ENCODE data around the gene MFSD2B. TPM values are rescaled to one million over a fixed set of nuclear protein-coding genes. Genes with fewer than 3 reads are reported as not detected.
"Not testable (repeated sequence)": the region's sequence is repeated elsewhere in the genome, so short reads cannot be mapped to it uniquely, and the experiment has no call there.

The MFSD2B gene
- total RNA-seq, 1 donor from 2014 or later: 1.8 TPM

DNA sequence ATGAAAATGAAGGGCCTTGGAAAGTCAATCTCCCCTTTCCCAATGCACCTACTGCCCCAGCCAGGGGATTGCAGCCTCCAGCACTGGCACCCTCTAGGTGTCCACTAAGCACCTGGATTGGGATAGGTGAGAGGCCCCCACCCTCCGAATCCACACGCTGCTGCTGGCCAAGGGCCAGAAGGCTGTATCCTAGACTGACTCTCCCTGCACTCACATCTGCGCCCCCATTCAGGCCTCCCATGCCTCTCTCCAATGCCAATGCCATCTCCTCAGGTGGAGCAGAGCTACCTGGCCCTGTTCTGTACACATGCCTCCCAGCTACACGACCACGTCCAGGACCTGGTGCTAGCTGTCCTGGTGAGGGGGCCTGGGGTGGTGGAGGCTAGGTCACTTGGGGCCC lies 9.8 kb downstream of the MFSD2B start:
- no peak for DNase-seq (ENCODE audit: low spot score)

- no peak for DNase-seq (ENCODE audit: low spot score)
Observed at GRCh38 chr2:24020244-24020643, 10.4 kb downstream of the MFSD2B start.

GRCh38 chr2:24021122-24021998 lies 11.5 kb downstream of the MFSD2B start:
- DNase-seq (ENCODE audit: low spot score): no peak

GRCh38 chr2:24022324-24022974 lies 12.6 kb downstream of the MFSD2B start:
- DNase-seq (ENCODE audit: low spot score): no peak

- DNase-seq (ENCODE audit: low spot score): no peak
Observed at GRCh38 chr2:24022975-24023575, 13.2 kb downstream of the MFSD2B start.

DNA sequence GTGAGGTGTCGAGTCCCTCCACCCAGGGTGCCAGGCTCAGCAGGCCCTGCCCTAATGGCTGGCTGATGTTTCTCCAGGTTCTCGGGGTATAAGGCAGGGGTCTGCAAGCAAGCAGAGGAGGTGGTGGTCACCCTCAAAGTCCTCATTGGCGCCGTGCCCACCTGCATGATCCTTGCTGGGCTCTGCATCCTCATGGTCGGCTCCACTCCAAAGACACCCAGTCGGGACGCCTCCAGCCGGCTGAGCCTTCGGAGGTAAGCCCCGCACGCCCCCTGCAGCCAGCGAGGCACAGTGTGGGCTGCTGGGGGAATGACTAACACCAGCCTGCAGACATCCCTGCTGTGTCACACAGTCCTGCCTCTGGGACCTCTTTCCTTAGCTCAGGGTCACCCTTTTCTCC lies 14.1 kb downstream of the MFSD2B start:
- no peak for DNase-seq (ENCODE audit: low spot score)

DNA sequence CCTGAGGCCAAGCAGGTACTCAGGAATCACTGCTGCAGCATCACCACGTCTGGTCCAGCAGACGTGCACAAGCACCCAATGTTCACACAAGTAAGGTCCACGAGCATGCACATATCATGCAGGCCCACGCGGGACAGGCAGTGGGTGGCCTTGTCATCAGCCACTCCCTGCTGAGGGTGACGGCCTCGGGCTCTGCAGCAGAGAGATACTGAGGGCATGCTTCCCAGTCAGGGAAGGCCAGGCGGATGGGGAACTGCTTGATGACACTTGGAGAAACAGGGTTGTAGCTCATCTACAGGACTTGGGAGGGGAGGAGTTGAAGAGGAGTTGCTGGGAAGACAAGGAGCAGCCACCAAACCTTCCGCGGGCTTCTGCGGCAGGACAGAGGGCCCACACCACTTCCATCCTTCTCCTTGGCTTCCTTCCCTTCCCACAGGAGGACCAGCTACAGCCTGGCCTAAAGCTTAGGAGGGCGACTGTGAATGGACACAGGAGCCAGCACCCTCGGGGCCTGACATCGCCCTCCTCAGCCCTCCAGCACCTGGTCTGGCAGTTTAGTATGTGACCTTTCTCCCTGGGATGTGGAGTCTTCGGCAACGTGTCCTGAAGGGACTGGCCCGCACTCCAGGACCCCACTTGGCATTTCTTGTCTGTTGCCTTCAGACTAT lies 15.2 kb downstream of the MFSD2B start:
- no peak for DNase-seq (ENCODE audit: low spot score)

- DNase-seq (ENCODE audit: low spot score): no peak
Observed at GRCh38 chr2:24026233-24026632, 16.3 kb downstream of the MFSD2B start.

- DNase-seq (ENCODE audit: low spot score): no peak
Observed at GRCh38 chr2:24038786-24039499, 29.1 kb downstream of the MFSD2B start.

- DNase-seq (ENCODE audit: low spot score): no peak
Observed at GRCh38 chr2:24040511-24040910, 30.6 kb downstream of the MFSD2B start.

GRCh38 chr2:24043133-24043532 lies 33.2 kb downstream of the MFSD2B start:
- not testable (repeated sequence) for DNase-seq (ENCODE audit: low spot score)

GRCh38 chr2:24045511-24046508 lies 35.9 kb downstream of the MFSD2B start:
- no peak for DNase-seq (ENCODE audit: low spot score)

DNA sequence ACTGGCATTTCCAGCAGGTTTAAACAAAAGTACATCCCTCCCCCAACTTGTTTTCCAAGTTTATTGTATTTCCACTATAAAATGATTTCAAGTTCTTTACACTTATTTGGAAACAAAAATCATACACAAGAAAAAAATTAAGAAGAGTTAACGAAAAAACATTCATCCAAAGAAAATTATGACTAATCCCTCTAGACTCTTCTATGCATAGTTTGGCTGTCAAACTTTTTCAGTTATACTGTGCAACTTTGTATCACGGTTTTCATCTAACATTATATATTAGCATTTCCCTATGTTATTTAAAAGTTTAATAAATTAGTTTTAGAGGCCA lies 36.7 kb downstream of the MFSD2B start:
- no peak for DNase-seq (ENCODE audit: low spot score)

GRCh38 chr2:24046930-24047702 lies 37.2 kb downstream of the MFSD2B start, which contains the start of gene WDCP:
WDCP (minus strand) TSS chr2:24047391; CDS start chr2:24039494, 7,897 bp downstream.
- DNase-seq (ENCODE audit: low spot score): peak; percentile 96

GRCh38 chr2:24047703-24048033 lies 37.8 kb downstream of the MFSD2B start:
- DNase-seq (ENCODE audit: low spot score): no peak

GRCh38 chr2:24048769-24049484 lies 39.0 kb downstream of the MFSD2B start:
- DNase-seq (ENCODE audit: low spot score): no peak

DNA sequence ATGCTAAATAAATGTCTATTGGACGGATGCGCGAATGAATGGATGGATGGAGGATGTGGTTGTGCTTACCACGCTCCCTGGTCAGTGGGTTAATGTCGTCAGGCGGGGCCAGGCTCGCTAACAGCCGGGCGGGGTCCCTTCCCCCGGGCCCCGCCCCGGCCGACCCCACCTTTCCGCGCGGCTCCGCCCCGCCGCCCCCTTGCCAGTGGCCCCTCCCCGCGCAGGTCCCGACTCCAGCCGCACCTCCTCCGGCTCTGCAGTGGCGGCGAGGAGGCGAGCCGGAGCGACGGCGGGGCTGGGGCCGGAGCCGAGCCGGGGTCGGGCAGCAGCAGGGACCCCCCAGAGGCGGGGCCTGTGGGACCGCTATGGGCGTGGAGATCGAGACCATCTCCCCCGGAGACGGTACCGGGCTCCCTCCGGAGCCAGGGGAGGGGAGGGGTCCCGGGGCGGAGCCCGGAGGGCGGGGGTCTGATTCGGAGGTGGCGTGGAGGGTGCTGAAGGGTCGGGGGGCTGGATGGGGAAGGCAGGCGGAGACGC lies 39.7 kb downstream of the MFSD2B start, which contains the start of gene FKBP1B:
FKBP1B (plus strand) TSS at position 257 of the 537 bp plus-strand sequence; CDS start at position 366, 109 bp downstream.
- peak; percentile 58 for DNase-seq (ENCODE audit: low spot score)

All from ureter (tissue), 1 donor.